ENCODE results near the gene CCNL1.

DNA sequence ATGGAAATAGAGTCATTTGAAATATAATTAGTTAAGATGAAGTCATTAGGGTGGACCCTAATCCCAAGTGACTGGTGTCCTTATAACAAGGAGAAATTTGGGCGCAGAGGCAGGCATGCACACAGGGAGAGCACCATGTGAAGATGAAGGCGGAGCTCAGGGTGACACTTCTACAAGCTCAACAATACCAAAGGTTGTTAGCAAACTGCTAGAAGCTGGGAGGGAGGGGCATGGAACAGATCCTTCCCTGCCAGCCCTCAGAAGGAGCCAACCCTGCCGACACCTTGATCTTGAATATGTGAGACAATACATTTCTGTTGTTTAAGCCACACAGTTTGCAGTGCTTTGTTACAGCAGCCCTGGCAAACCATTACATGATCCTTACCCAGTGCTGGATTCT lies 57.8 kb downstream of the CCNL1 start:
- TF ChIP-seq POLR2A (IDR thresholded peaks at IDR 0.05; ENCODE audit: low read depth, low read length): no peak
- TF ChIP-seq POLR2AphosphoS5 (IDR thresholded peaks at IDR 0.05; ENCODE audit: low read depth, low read length): no peak
